Measurements from ENCODE around the gene MTHFD1L.

The MTHFD1L gene

GRCh38 chr6:150977281-150977680 is 111.8 kb downstream of the MTHFD1L start:
- no peak for TF ChIP-seq CTCF (IDR thresholded peaks at IDR 0.05; ENCODE audit: low read depth, low read length)
- no peak overlapping the region for H3K4me3 ChIP-seq (ENCODE audit: low read depth, low read length)

- TF ChIP-seq CTCF (IDR thresholded peaks at IDR 0.05; ENCODE audit: low read depth, low read length): no peak
Observed at GRCh38 chr6:150978624-150979023, 113.1 kb downstream of the MTHFD1L start.

GRCh38 chr6:150979826-150980350 is 114.4 kb downstream of the MTHFD1L start:
- no peak overlapping the region for H3K4me3 ChIP-seq (ENCODE audit: low read depth, low read length)
- no peak for TF ChIP-seq CTCF (IDR thresholded peaks at IDR 0.05; ENCODE audit: low read depth, low read length)

More at GRCh38 chr6:150978624-150979023, 113.1 kb downstream of the MTHFD1L start:
- no peak overlapping the region for H3K4me3 ChIP-seq (ENCODE audit: low read depth, low read length)

- TF ChIP-seq CTCF (IDR thresholded peaks at IDR 0.05; ENCODE audit: low read depth, low read length): no peak
- no peak overlapping the region for H3K4me3 ChIP-seq (ENCODE audit: low read depth, low read length)
Observed at GRCh38 chr6:150981095-150981494, 115.6 kb downstream of the MTHFD1L start.

- no peak overlapping the region for H3K4me3 ChIP-seq (ENCODE audit: low read depth, low read length)
- TF ChIP-seq CTCF (IDR thresholded peaks at IDR 0.05; ENCODE audit: low read depth, low read length): no peak
Observed at GRCh38 chr6:150981669-150982068, 116.2 kb downstream of the MTHFD1L start.

- no peak for TF ChIP-seq CTCF (IDR thresholded peaks at IDR 0.05; ENCODE audit: low read depth, low read length)
- H3K4me3 ChIP-seq (ENCODE audit: low read depth, low read length): no peak overlapping the region
Observed at GRCh38 chr6:150987371-150987828, 121.9 kb downstream of the MTHFD1L start.

GRCh38 chr6:150987855-150988464 is 122.5 kb downstream of the MTHFD1L start:
- no peak overlapping the region for H3K4me3 ChIP-seq (ENCODE audit: low read depth, low read length)
- no peak for TF ChIP-seq CTCF (IDR thresholded peaks at IDR 0.05; ENCODE audit: low read depth, low read length)
